ENCODE results near the gene PARVA. TPM values are rescaled to one million over a fixed set of nuclear protein-coding genes. Genes with fewer than 3 reads are reported as not detected.

Gene PARVA
- total and polyA plus RNA-seq, 2 of the 8 experiments (the other 6 are each of a cell fraction or from before 2014, with no cell fraction given): 3.1 to 13.5 TPM

GRCh38 chr11:12375720-12376119 lies 1.7 kb upstream of the PARVA start:
- no peak for TF ChIP-seq CBX8 (IDR thresholded peaks at IDR 0.05; ENCODE audit: borderline replicate concordance, low read depth, low read length)
- TF ChIP-seq ATF3 (IDR thresholded peaks at IDR 0.05; ENCODE audit: insufficient read depth, low read depth, low read length): no peak
- CTCF ChIA-PET (ENCODE audit: partially characterized antibody): interaction anchor here (0.6 to 3.3 kb wide), 5 partner anchors 9 to 514 kb away, joined by 3 to 18 read pairs (median 5); no protein-coding TSS in a partner anchor
- POLR2A ChIA-PET (ENCODE audit: partially characterized antibody): interaction anchor here (1.2 to 2.9 kb wide), 3 partner anchors 9 to 53 kb away, joined by 3 to 31 read pairs (median 11); no protein-coding TSS in a partner anchor

More at GRCh38 chr11:12375720-12376119, 1.7 kb upstream of the PARVA start:
- no peaks in the 10 kb centered on the region for H3K79me1 ChIP-seq (ENCODE audit: low read depth, low read length)
- no peak overlapping the region for H4K8ac ChIP-seq (ENCODE audit: extremely low read depth, insufficient read depth, low read length)
- H3K4me1 ChIP-seq (replicated peaks in 1 of 4; ENCODE audit: control insufficient read depth in 3 of 4, insufficient read depth in 4 of 4, low read length in 3 of 4): peaks cover 0 to 6% (median 2%) of the 10 kb centered on the region in 4 experiments; a peak in 3 of 7 replicates
- H3K4me2 ChIP-seq (ENCODE audit: insufficient read depth in 1 of 2, low read depth in 2 of 2, low read length in 2 of 2): no peak overlapping the region
- H3K23me2 ChIP-seq (ENCODE audit: low read depth, low read length): peaks cover 11% of the 10 kb centered on the region
- H2BK15ac ChIP-seq (ENCODE audit: low read length): no peak overlapping the region
- H2BK12ac ChIP-seq (ENCODE audit: low read depth, low read length): no peak overlapping the region
- no peak overlapping the region for H3K4me3 ChIP-seq (ENCODE audit: extremely low read depth in 1 of 4, insufficient read depth in 2 of 4, low read depth in 3 of 4, low read length in 4 of 4)
- no peak overlapping the region for H3K14ac ChIP-seq (ENCODE audit: insufficient read length)
- no peak overlapping the region for H3K18ac ChIP-seq (ENCODE audit: extremely low read depth, low read length)
- no peaks in the 10 kb centered on the region for H3K79me2 ChIP-seq (ENCODE audit: control insufficient read depth in 1 of 2, insufficient read depth in 2 of 2, low read length in 2 of 2)
- H3K27ac ChIP-seq (ENCODE audit: low read depth, low read length): no peak overlapping the region
- no peak overlapping the region for H3K9ac ChIP-seq (replicated peaks in 1 of 4; ENCODE audit: extremely low read depth in 1 of 4, low read depth in 3 of 4, low read length in 3 of 4)
- DNase-seq (ENCODE audit: low read depth in 1 of 2, low spot score in 2 of 2): no peak
- 72% methylated on average over 7 of the region's 7 CpGs; no CpG with 5 or more reads in 1 of the 2 experiments for WGBS, 2 experiments (ENCODE audit: extremely low coverage in 1 of 2, insufficient coverage in 1 of 2, insufficient read length in 1 of 2, insufficient replicate concordance in 2 of 2, low coverage in 1 of 2, low lambda C conversion rate in 2 of 2, missing lambda C conversion rate in 1 of 2)
- H2BK5ac ChIP-seq (ENCODE audit: low read depth, low read length): no peak overlapping the region
- H3K4ac ChIP-seq (replicated peaks; ENCODE audit: insufficient read length, low read depth, low read length): no peak overlapping the region
- H2AFZ ChIP-seq (ENCODE audit: low read length): no peak overlapping the region
- H3K23ac ChIP-seq (ENCODE audit: insufficient read length): no peak overlapping the region
- H4K20me1 ChIP-seq (replicated peaks in 1 of 2; ENCODE audit: control insufficient read depth in 1 of 2, insufficient read depth in 2 of 2, low read length in 2 of 2): no peaks in the 10 kb centered on the region
- H4K91ac ChIP-seq (replicated peaks; ENCODE audit: insufficient read length, low read length): no peak overlapping the region
- H2AK5ac ChIP-seq (ENCODE audit: low read depth, low read length): no peak overlapping the region
- H3K27me3 ChIP-seq (replicated peaks in 1 of 4; ENCODE audit: control insufficient read depth in 3 of 4, extremely low read depth in 1 of 4, insufficient read depth in 3 of 4, low read length in 3 of 4): peaks cover 2 to 12% (median 8%) of the 10 kb centered on the region in 4 experiments
- no peak overlapping the region for H2BK20ac ChIP-seq (ENCODE audit: low read length)
- FAIRE-seq: no peak
- H3K9me3 ChIP-seq (ENCODE audit: insufficient read depth in 2 of 2, low read depth in 1 of 2, low read length in 1 of 2): no peaks in the 10 kb centered on the region
- H3K36me3 ChIP-seq (ENCODE audit: control insufficient read depth in 2 of 4, insufficient read depth in 4 of 4, low read length in 3 of 4): no peaks in the 10 kb centered on the region
- H3K56ac ChIP-seq (replicated peaks; ENCODE audit: insufficient read length, low read depth, low read length): no peak overlapping the region
- no peak overlapping the region for H4K5ac ChIP-seq (ENCODE audit: insufficient read length, low read depth, low read length)
- no peak overlapping the region for H2BK120ac ChIP-seq (replicated peaks; ENCODE audit: low read depth, low read length)

Data from H1 (cell line).